ENCODE measurements around the gene PLEKHA4. TPM values are rescaled to one million over a fixed set of nuclear protein-coding genes. Genes with fewer than 3 reads are reported as not detected.

Gene PLEKHA4
- total and polyA plus RNA-seq, 9 of the 15 experiments (the other 6 are each of a cell fraction or from before 2014, with no cell fraction given), result 0.07 to 30.8 (median 11.4) TPM

DNA sequence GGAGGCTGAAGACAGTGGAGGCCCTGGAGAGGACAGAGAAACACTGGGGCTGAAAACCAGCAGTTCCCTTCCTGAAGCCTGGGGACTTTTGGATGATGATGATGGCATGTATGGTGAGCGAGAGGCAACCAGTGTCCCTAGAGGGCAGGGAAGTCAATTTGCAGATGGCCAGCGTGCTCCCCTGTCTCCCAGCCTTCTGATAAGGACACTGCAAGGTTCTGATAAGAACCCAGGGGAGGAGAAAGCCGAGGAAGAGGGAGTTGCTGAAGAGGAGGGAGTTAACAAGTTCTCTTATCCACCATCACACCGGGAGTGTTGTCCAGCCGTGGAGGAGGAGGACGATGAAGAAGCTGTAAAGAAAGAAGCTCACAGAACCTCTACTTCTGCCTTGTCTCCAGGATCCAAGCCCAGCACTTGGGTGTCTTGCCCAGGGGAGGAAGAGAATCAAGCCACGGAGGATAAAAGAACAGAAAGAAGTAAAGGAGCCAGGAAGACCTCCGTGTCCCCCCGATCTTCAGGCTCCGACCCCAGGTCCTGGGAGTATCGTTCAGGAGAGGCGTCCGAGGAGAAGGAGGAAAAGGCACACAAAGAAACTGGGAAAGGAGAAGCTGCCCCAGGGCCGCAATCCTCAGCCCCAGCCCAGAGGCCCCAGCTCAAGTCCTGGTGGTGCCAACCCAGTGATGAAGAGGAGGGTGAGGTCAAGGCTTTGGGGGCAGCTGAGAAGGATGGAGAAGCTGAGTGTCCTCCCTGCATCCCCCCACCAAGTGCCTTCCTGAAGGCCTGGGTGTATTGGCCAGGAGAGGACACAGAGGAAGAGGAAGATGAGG lies 5.3 kb upstream of the PLEKHA4 start (continued):
- TF ChIP-seq SRSF7 (optimal IDR thresholded peaks at IDR 0.05; ENCODE audit: low read depth, low read length), result no peak
- TF ChIP-seq, protein P1, sequence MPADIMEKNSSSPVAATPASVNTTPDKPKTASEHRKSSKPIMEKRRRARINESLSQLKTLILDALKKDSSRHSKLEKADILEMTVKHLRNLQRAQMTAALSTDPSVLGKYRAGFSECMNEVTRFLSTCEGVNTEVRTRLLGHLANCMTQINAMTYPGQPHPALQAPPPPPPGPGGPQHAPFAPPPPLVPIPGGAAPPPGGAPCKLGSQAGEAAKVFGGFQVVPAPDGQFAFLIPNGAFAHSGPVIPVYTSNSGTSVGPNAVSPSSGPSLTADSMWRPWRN (IDR thresholded peaks at IDR 0.05; ENCODE audit: low read depth), result peak; percentile 98
- TF ChIP-seq FOXA3 (CRISPR knock-in tag; conservative IDR thresholded peaks at IDR 0.05 in 1 of 2, IDR thresholded peaks at IDR 0.05 in 1 of 2), result no peak
- peak; percentile 100 for TF ChIP-seq CBFA2T3 (IDR thresholded peaks at IDR 0.05)
- TF ChIP-seq, protein P2, sequence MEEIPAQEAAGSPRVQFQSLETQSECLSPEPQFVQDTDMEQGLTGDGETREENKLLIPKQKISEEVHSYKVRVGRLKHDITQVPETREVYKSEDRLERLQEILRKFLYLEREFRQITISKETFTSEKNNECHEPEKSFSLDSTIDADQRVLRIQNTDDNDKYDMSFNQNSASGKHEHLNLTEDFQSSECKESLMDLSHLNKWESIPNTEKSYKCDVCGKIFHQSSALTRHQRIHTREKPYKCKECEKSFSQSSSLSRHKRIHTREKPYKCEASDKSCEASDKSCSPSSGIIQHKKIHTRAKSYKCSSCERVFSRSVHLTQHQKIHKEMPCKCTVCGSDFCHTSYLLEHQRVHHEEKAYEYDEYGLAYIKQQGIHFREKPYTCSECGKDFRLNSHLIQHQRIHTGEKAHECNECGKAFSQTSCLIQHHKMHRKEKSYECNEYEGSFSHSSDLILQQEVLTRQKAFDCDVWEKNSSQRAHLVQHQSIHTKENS (CRISPR knock-in tag; IDR thresholded peaks at IDR 0.05), result no peak
- TF ChIP-seq MED1 (CRISPR knock-in tag; IDR thresholded peaks at IDR 0.05; ENCODE audit: borderline replicate concordance), result peak; percentile 92; the same call in 1 of the 2 replicates
- TF ChIP-seq, protein P3, sequence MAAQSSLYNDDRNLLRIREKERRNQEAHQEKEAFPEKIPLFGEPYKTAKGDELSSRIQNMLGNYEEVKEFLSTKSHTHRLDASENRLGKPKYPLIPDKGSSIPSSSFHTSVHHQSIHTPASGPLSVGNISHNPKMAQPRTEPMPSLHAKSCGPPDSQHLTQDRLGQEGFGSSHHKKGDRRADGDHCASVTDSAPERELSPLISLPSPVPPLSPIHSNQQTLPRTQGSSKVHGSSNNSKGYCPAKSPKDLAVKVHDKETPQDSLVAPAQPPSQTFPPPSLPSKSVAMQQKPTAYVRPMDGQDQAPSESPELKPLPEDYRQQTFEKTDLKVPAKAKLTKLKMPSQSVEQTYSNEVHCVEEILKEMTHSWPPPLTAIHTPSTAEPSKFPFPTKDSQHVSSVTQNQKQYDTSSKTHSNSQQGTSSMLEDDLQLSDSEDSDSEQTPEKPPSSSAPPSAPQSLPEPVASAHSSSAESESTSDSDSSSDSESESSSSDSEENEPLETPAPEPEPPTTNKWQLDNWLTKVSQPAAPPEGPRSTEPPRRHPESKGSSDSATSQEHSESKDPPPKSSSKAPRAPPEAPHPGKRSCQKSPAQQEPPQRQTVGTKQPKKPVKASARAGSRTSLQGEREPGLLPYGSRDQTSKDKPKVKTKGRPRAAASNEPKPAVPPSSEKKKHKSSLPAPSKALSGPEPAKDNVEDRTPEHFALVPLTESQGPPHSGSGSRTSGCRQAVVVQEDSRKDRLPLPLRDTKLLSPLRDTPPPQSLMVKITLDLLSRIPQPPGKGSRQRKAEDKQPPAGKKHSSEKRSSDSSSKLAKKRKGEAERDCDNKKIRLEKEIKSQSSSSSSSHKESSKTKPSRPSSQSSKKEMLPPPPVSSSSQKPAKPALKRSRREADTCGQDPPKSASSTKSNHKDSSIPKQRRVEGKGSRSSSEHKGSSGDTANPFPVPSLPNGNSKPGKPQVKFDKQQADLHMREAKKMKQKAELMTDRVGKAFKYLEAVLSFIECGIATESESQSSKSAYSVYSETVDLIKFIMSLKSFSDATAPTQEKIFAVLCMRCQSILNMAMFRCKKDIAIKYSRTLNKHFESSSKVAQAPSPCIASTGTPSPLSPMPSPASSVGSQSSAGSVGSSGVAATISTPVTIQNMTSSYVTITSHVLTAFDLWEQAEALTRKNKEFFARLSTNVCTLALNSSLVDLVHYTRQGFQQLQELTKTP (IDR thresholded peaks at IDR 0.05; ENCODE audit: low read depth in 1 of 2, partially characterized antibody in 2 of 2), result peak in 1 of 2 experiments; percentile 92
- TF ChIP-seq, protein P4, sequence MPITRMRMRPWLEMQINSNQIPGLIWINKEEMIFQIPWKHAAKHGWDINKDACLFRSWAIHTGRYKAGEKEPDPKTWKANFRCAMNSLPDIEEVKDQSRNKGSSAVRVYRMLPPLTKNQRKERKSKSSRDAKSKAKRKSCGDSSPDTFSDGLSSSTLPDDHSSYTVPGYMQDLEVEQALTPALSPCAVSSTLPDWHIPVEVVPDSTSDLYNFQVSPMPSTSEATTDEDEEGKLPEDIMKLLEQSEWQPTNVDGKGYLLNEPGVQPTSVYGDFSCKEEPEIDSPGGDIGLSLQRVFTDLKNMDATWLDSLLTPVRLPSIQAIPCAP (CRISPR knock-in tag; IDR thresholded peaks at IDR 0.05; ENCODE audit: borderline replicate concordance), result 0 out of 2 replicates have a peak, but pooled peaks have one; percentile 66
- no peak for TF ChIP-seq PCBP2 (IDR thresholded peaks at IDR 0.05; ENCODE audit: low read depth, low read length, poor library complexity, severe bottlenecking)
- peak; percentile 97 for TF ChIP-seq SMARCA4 (IDR thresholded peaks at IDR 0.05)
- TF ChIP-seq, protein P5, sequence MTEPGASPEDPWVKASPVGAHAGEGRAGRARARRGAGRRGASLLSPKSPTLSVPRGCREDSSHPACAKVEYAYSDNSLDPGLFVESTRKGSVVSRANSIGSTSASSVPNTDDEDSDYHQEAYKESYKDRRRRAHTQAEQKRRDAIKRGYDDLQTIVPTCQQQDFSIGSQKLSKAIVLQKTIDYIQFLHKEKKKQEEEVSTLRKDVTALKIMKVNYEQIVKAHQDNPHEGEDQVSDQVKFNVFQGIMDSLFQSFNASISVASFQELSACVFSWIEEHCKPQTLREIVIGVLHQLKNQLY (CRISPR knock-in tag; conservative IDR thresholded peaks at IDR 0.05), result no peak
- TF ChIP-seq, protein P6, sequence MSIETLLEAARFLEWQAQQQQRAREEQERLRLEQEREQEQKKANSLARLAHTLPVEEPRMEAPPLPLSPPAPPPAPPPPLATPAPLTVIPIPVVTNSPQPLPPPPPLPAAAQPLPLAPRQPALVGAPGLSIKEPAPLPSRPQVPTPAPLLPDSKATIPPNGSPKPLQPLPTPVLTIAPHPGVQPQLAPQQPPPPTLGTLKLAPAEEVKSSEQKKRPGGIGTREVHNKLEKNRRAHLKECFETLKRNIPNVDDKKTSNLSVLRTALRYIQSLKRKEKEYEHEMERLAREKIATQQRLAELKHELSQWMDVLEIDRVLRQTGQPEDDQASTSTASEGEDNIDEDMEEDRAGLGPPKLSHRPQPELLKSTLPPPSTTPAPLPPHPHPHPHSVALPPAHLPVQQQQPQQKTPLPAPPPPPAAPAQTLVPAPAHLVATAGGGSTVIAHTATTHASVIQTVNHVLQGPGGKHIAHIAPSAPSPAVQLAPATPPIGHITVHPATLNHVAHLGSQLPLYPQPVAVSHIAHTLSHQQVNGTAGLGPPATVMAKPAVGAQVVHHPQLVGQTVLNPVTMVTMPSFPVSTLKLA (conservative IDR thresholded peaks at IDR 0.05), result peak; percentile 92 to 97
- peak; percentile 94 for TF ChIP-seq NFATC3 (IDR thresholded peaks at IDR 0.05)
- TF ChIP-seq ELF2 (CRISPR knock-in tag; IDR thresholded peaks at IDR 0.05), result no peak
- TF ChIP-seq GABPA (tag; conservative IDR thresholded peaks at IDR 0.05; ENCODE audit: low read depth), result no peak; the same call in 1 of the 2 replicates
- peak; percentile 56 for TF ChIP-seq LCOR (CRISPR knock-in tag; IDR thresholded peaks at IDR 0.05)
- TF ChIP-seq ZNF232 (CRISPR knock-in tag; IDR thresholded peaks at IDR 0.05), result 0 out of 2 replicates have a peak, but pooled peaks have one; percentile 54
